Stimulated activated CD4-positive, alpha-beta T cell treated with anti-CD3 and anti-CD28 coated beads, Interleukin-15, amount 100 ng/mL, for 24 hours (primary cell): Measurements from ENCODE around the gene DPP6.

Source experiments
- DNase-seq: peaks from one replicate; pipeline ENCODE4 v3.0.0-alpha.2; 2020

The DPP6 gene

GRCh38 chr7:154480817-154481216, 428.6 kb downstream of the DPP6 start:
- DNase-seq, result no peak

- DNase-seq, result no peak
Measured at GRCh38 chr7:154482863-154483262, 430.7 kb downstream of the DPP6 start.

GRCh38 chr7:154484406-154484805, 432.2 kb downstream of the DPP6 start:
- DNase-seq, result no peak

- no peak for DNase-seq
Measured at GRCh38 chr7:154484943-154485342, 432.7 kb downstream of the DPP6 start.

- no peak for DNase-seq
Measured at GRCh38 chr7:154489897-154490296, 437.7 kb downstream of the DPP6 start.

GRCh38 chr7:154493594-154493993, 441.4 kb downstream of the DPP6 start:
- DNase-seq, result no peak

GRCh38 chr7:154497751-154498150, 445.6 kb downstream of the DPP6 start:
- no peak for DNase-seq

GRCh38 chr7:154503962-154504550, 451.9 kb downstream of the DPP6 start:
- no peak for DNase-seq

- no peak for DNase-seq
Measured at GRCh38 chr7:154504918-154505317, 452.7 kb downstream of the DPP6 start.

GRCh38 chr7:154505362-154505761, 453.2 kb downstream of the DPP6 start:
- no peak for DNase-seq

GRCh38 chr7:154509192-154509591, 457.0 kb downstream of the DPP6 start:
- DNase-seq, result no peak

- DNase-seq, result no peak
Measured at GRCh38 chr7:154512121-154512833, 460.1 kb downstream of the DPP6 start.

- no peak for DNase-seq
Measured at GRCh38 chr7:154517768-154518167, 465.6 kb downstream of the DPP6 start.

- DNase-seq, result no peak
Measured at GRCh38 chr7:154519229-154519628, 467.0 kb downstream of the DPP6 start.

GRCh38 chr7:154530136-154530535, 477.9 kb downstream of the DPP6 start:
- no peak for DNase-seq

GRCh38 chr7:154532771-154533170, 480.6 kb downstream of the DPP6 start:
- no peak for DNase-seq

- DNase-seq, result no peak
Measured at GRCh38 chr7:154540596-154540995, 488.4 kb downstream of the DPP6 start.

GRCh38 chr7:154541606-154542005, 489.4 kb downstream of the DPP6 start:
- DNase-seq, result no peak

- DNase-seq, result no peak
Measured at GRCh38 chr7:154546946-154547587, 494.9 kb downstream of the DPP6 start.

GRCh38 chr7:154553711-154554265, 501.6 kb downstream of the DPP6 start:
- DNase-seq, result no peak

- no peak for DNase-seq
Measured at GRCh38 chr7:154559454-154559853, 507.3 kb downstream of the DPP6 start.

GRCh38 chr7:154564676-154565075, 512.5 kb downstream of the DPP6 start:
- no peak for DNase-seq

GRCh38 chr7:154566877-154567276, 514.7 kb downstream of the DPP6 start:
- no peak for DNase-seq

GRCh38 chr7:154568346-154568745, 516.1 kb downstream of the DPP6 start:
- no peak for DNase-seq
